K562 (cell line): Measurements from ENCODE around the gene RAE1. TPM values are rescaled to one million over a fixed set of nuclear protein-coding genes. Genes with fewer than 3 reads are reported as not detected.
A peak's percentile ranks its signal among the peaks of the same experiment; 100 is the strongest.

Source experiments
- BRD9 ChIP-seq: fragments of 450-650 bp; IDR thresholded peaks from 2 replicates; pipeline ENCODE4 v1.6.1; 2018; ENCODE audit warnings: low read depth; ENCODE audit not compliant: partially characterized antibody
- CHD1 ChIP-seq: fragments of 200-600 bp; sonication (generic); IDR thresholded peaks from one replicate; pipeline ENCODE4 v1.6.1; 2012; ENCODE audit warnings: mild to moderate bottlenecking, moderate library complexity, low read length, inconsistent platforms
- E2F5 ChIP-seq: sonication (generic); formaldehyde crosslinking; IDR thresholded peaks from 2 replicates; pipeline ENCODE4 v1.8.0; 2022; ENCODE audit warnings: mild to moderate bottlenecking, missing genetic modification reagents
- ELK1 ChIP-seq: sonication (generic); formaldehyde crosslinking; IDR thresholded peaks from 2 replicates; pipeline ENCODE4 v1.8.1; 2022; ENCODE audit warnings: missing genetic modification reagents
- ESRRB ChIP-seq: fragments of 250-450 bp; sonication (Bioruptor Pico); IDR thresholded peaks from 2 replicates; pipeline ENCODE4 v1.5.0; 2020; ENCODE audit warnings: mild to moderate bottlenecking, moderate library complexity, borderline replicate concordance
- HNRNPK ChIP-seq: fragments of 200-400 bp; formaldehyde crosslinking; IDR thresholded peaks from one replicate; pipeline ENCODE4 v1.6.1; 2018; ENCODE audit warnings: mild to moderate bottlenecking, low read depth, low read length; ENCODE audit not compliant: poor library complexity, severe bottlenecking
- MTA1 ChIP-seq: fragments of 450-650 bp; IDR thresholded peaks from 2 replicates; pipeline ENCODE4 v1.6.1; 2017; ENCODE audit warnings: borderline replicate concordance
- NCOR1 ChIP-seq: fragments of 450-650 bp; IDR thresholded peaks from 2 replicates; pipeline ENCODE4 v1.6.1; 2016; ENCODE audit warnings: mild to moderate bottlenecking, moderate library complexity
- NONO ChIP-seq, 2 experiments: fragments of 200-400 bp in 1 of 2; fragments of 450-650 bp in 1 of 2; formaldehyde crosslinking in 1 of 2; IDR thresholded peaks; 2 replicates each; pipeline ENCODE4 v1.6.1; 2017; ENCODE audit warnings: low read depth in 2 of 2, mild to moderate bottlenecking in 2 of 2, moderate library complexity in 2 of 2, low read length in 1 of 2
- NR2C1 ChIP-seq, 2 experiments: fragments of 450-650 bp; IDR thresholded peaks; 2 replicates each; pipeline ENCODE4 v1.6.1; 2017; ENCODE audit warnings: mild to moderate bottlenecking in 2 of 2, antibody characterized with exemption in 1 of 2, inconsistent platforms in 1 of 2, missing compliant biosample characterization in 1 of 2, missing genetic modification characterization in 1 of 2
- NR2C2 ChIP-seq, 2 experiments: fragments of 200-800 bp in 1 of 2; sonication (Bioruptor generic) in 1 of 2; sonication (generic) in 1 of 2; formaldehyde crosslinking in 1 of 2; IDR thresholded peaks; 2 replicates each; pipeline versions ENCODE4 v1.6.1 to v1.8.0; 2016 to 2022; ENCODE audit warnings: mild to moderate bottlenecking in 1 of 2, missing compliant biosample characterization in 1 of 2, missing genetic modification characterization in 1 of 2, missing genetic modification reagents in 1 of 2
- RBM15 ChIP-seq: fragments of 200-400 bp; formaldehyde crosslinking; IDR thresholded peaks from 2 replicates; pipeline ENCODE4 v1.6.1; 2018; ENCODE audit warnings: mild to moderate bottlenecking, low read length, moderate library complexity; ENCODE audit not compliant: insufficient read depth
- ZBTB17 ChIP-seq: fragments of 450-650 bp; formaldehyde crosslinking; IDR thresholded peaks from 2 replicates; pipeline ENCODE4 v1.4.0; 2020; ENCODE audit warnings: mild to moderate bottlenecking
- ZNF174 ChIP-seq: fragments of 250-450 bp; sonication (Bioruptor Pico); IDR thresholded peaks from 2 replicates; pipeline ENCODE4 v1.4.0; 2020; ENCODE audit warnings: mild to moderate bottlenecking
- ZNF253 ChIP-seq: fragments of 250-450 bp; sonication (Bioruptor Pico); conservative IDR thresholded peaks from 2 replicates; pipeline ENCODE4 v1.6.1; 2021; ENCODE audit warnings: mild to moderate bottlenecking
- ZNF398 ChIP-seq: fragments of 250-450 bp; sonication (Bioruptor Pico); IDR thresholded peaks from 2 replicates; pipeline ENCODE4 v1.8.0; 2021; ENCODE audit warnings: moderate library complexity, mild to moderate bottlenecking, inconsistent platforms
- polyA plus RNA-seq, 8 experiments: library from polyadenylated mRNA; depleted of rRNA in 4 of 8; stranded (reverse) in 5 of 8; unstranded in 3 of 8; fragments of >200 nt; fragmentation: Nextera tagmentation in 2 of 8; fragmentation: Illumina TruSeq in 1 of 8; extraction: Ambion mirVana in 2 of 8; extraction: Trizol in 1 of 8; gene quantifications; 2 replicates each; pipeline versions ENCODE4 v1.2.1 to v1.2.3, GENCODE V29; 2011 to 2014; ENCODE audit warnings: inconsistent platforms in 1 of 8, missing spikeins in 1 of 8
- total RNA-seq, 7 experiments: library from RNA; depleted of rRNA in 6 of 7; stranded (reverse); fragments of >200 nt in 6 of 7; fragmentation: Illumina TruSeq in 2 of 7; extraction: Trizol in 2 of 7; gene quantifications; 2 replicates each; pipeline versions ENCODE4 v1.2.1 to v1.2.3, GENCODE V29; 2011 to 2021; ENCODE audit warnings: low replicate concordance in 1 of 7
- TF ChIP-seq, protein P1 (sequence below): fragments of 250-450 bp; sonication (Bioruptor Pico); IDR thresholded peaks from 2 replicates; pipeline ENCODE4 v1.8.0; 2021; ENCODE audit warnings: borderline replicate concordance, mild to moderate bottlenecking, moderate library complexity; ENCODE audit not compliant: poor library complexity, severe bottlenecking
- TF ChIP-seq, protein P2 (sequence below): fragments of 450-650 bp; conservative IDR thresholded peaks from 2 replicates; pipeline ENCODE4 v1.6.1; 2016; ENCODE audit warnings: missing genetic modification characterization, low read depth, mild to moderate bottlenecking, control low read depth, missing compliant biosample characterization

RAE1 gene
- total and polyA plus RNA-seq, 9 of the 15 experiments (the other 6 are each of a cell fraction or from before 2014, with no cell fraction given) = 33.7 to 248 (median 77.7) TPM

DNA sequence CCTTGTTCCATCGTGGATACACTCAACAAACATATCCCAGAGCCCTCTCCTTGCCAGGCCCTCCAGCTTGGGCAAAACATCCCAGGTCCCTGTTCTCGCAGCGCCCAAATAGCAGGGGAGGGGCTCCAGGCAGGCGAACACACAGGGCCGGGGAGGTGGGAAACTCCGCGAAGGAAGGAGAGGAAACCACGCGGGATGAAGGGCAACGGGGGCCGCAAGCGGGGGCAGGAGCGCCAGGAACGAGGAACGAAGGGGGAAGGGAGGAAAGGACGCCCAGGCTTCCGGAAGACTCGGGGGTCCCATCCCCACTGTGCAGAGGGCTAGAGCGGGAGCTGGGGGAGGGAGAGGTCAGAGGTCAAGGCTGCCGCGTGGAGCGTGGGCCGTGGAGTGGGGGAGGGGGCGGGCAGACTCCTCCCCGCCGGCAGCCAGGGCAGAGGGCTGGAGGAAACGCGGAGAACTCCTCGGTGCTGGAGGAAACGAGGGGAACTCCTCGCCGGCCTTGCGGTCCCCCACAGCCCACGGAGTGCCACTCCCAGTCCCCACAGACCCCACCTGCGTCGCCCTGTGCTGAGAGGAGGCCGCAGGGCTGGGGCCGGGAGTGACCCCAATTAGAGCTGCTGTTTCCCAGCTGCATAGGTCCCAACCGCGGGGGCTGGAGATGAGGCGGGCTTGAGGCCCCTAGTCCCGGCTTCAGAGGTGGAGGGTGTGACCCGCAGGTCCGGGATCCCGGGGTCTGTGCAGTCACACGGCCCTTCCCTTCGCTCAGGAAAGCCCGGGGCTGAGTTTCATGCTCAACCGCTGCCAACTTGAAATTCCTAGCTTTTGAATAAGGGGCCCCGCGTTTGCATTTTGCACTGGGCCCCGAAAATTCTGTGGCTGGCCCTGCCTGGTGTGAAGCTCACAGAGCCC, 38.9 kb downstream of the RAE1 start (continued):
- no peak for TF ChIP-seq ELK1 (CRISPR knock-in tag)
- TF ChIP-seq E2F5 (CRISPR knock-in tag) = no peak
- TF ChIP-seq, protein P1, sequence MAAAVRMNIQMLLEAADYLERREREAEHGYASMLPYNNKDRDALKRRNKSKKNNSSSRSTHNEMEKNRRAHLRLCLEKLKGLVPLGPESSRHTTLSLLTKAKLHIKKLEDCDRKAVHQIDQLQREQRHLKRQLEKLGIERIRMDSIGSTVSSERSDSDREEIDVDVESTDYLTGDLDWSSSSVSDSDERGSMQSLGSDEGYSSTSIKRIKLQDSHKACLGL (CRISPR knock-in tag) = no peak
- no peak for TF ChIP-seq RBM15
- no peak for TF ChIP-seq NONO (IDR thresholded peaks at IDR 0.05; ENCODE audit: low read depth in 2 of 2, low read length in 1 of 2)
- TF ChIP-seq ZNF253 = no peak
- no peak for TF ChIP-seq HNRNPK
- TF ChIP-seq ZBTB17 (CRISPR knock-in tag) = no peak; the same call in none of the 2 replicates
- TF ChIP-seq, protein P2, sequence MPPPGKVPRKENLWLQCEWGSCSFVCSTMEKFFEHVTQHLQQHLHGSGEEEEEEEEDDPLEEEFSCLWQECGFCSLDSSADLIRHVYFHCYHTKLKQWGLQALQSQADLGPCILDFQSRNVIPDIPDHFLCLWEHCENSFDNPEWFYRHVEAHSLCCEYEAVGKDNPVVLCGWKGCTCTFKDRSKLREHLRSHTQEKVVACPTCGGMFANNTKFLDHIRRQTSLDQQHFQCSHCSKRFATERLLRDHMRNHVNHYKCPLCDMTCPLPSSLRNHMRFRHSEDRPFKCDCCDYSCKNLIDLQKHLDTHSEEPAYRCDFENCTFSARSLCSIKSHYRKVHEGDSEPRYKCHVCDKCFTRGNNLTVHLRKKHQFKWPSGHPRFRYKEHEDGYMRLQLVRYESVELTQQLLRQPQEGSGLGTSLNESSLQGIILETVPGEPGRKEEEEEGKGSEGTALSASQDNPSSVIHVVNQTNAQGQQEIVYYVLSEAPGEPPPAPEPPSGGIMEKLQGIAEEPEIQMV (tag) = no peak
- TF ChIP-seq NR2C2 (CRISPR knock-in tag; IDR thresholded peaks at IDR 0.05) = peak; percentile 94
- peak; percentile 98 for TF ChIP-seq NR2C2 (tag; IDR thresholded peaks at IDR 0.05)
- peak; percentile 84 for TF ChIP-seq BRD9
- no peak for TF ChIP-seq ZNF174 (CRISPR knock-in tag)
- TF ChIP-seq ESRRB (CRISPR knock-in tag) = no peak
- peak; percentile 96 for TF ChIP-seq NR2C1 (IDR thresholded peaks at IDR 0.05)
- TF ChIP-seq NR2C1 (tag; IDR thresholded peaks at IDR 0.05) = peak; percentile 97
- TF ChIP-seq ZNF398 (CRISPR knock-in tag) = no peak
- peak; percentile 77 for TF ChIP-seq CHD1
- TF ChIP-seq NCOR1 = peak; percentile 32
- peak; percentile 68; the same call in 1 of the 2 replicates for TF ChIP-seq MTA1
